Lung microvascular endothelial cell (primary cell): ENCODE data around the gene PANK4. TPM values are rescaled to one million over a fixed set of nuclear protein-coding genes. Genes with fewer than 3 reads are reported as not detected.
A peak's percentile ranks its signal among the peaks of the same experiment; 100 is the strongest.
"Not testable (repeated sequence)": the region's sequence is repeated elsewhere in the genome, so short reads cannot be mapped to it uniquely, and the experiment has no call there.

Experiments used
- DNase-seq, 2 donors: peaks; one replicate each; pipeline versions ENCODE4 v3.0.0 to v3.0.0-alpha.2; 2010; ENCODE audit warnings: low read depth in 2 of 2
- total RNA-seq: library from RNA; depleted of rRNA; stranded (reverse); fragments of >200 nt; gene quantifications from 2 replicates; pipeline ENCODE4 v1.2.1, GENCODE V29; 2014

PANK4 gene
- total RNA-seq, 1 donor from 2014 or later = 21.0 TPM

- no peak for DNase-seq
These were observed 65.2 kb downstream of the PANK4 start for GRCh38 chr1:2460996-2461751.

- no peak for DNase-seq
These were observed 66.2 kb downstream of the PANK4 start for GRCh38 chr1:2460203-2460602.

- peak; percentile 53 to 93 for DNase-seq
These were observed 66.6 kb downstream of the PANK4 start for GRCh38 chr1:2459757-2460156.

- not testable (repeated sequence) for DNase-seq
These were observed 67.2 kb downstream of the PANK4 start for GRCh38 chr1:2459102-2459753.

- DNase-seq = no peak
These were observed 67.7 kb downstream of the PANK4 start for GRCh38 chr1:2458687-2459086.

Other genes starting within 250 kb of the PANK4 start
- 3.3 and 4.8 TPM in 2 replicates for gene MORN1, start 135.0 kb downstream of the PANK4 start, total RNA-seq
- 32.7 and 48.6 TPM in 2 replicates for gene RER1, start 134.8 kb downstream of the PANK4 start, total RNA-seq
- 24.6 and 26.0 TPM in 2 replicates for gene PEX10, start 114.0 kb downstream of the PANK4 start, total RNA-seq
- under 0.01 TPM in 2 replicates for gene PLCH2, start 50.3 kb downstream of the PANK4 start, total RNA-seq
- gene HES5, start 3.7 kb upstream of the PANK4 start, total RNA-seq = not detected in 2 replicates
- 55.8 and 177 TPM in 2 replicates for gene TNFRSF14, start 29.8 kb upstream of the PANK4 start, total RNA-seq
- gene PRXL2B, start 60.2 kb upstream of the PANK4 start, total RNA-seq = 37.5 and 67.7 TPM in 2 replicates
- gene MMEL1, start 106.4 kb upstream of the PANK4 start, total RNA-seq = 1.4 and 2.8 TPM in 2 replicates